Left ventricle myocardium inferior (tissue), 1 donor: ENCODE results near the gene NOL6. TPM values are rescaled to one million over a fixed set of nuclear protein-coding genes. Genes with fewer than 3 reads are reported as not detected.
"Not testable (repeated sequence)": the region's sequence is repeated elsewhere in the genome, so short reads cannot be mapped to it uniquely, and the experiment has no call there.

Experiments used
- DNase-seq: peaks from one replicate; pipeline ENCODE4 v3.0.0-alpha.2; 2020
- H3K27ac ChIP-seq: fragments of 200-600 bp; replicated peaks from 2 replicates; pipeline ENCODE4 v1.8.0; 2021
- H3K27me3 ChIP-seq: fragments of 200-600 bp; 2 replicates; pipeline ENCODE4 v1.8.0; 2021; ENCODE audit warnings: low read depth
- H3K36me3 ChIP-seq: fragments of 200-600 bp; 2 replicates; pipeline ENCODE4 v1.8.0; 2021
- H3K4me1 ChIP-seq: fragments of 200-600 bp; 2 replicates; pipeline ENCODE4 v1.8.0; 2021
- H3K4me3 ChIP-seq: fragments of 200-600 bp; 2 replicates; pipeline ENCODE4 v1.8.0; 2021; ENCODE audit warnings: mild to moderate bottlenecking, moderate library complexity
- H3K9me3 ChIP-seq: fragments of 200-600 bp; replicated peaks from 2 replicates; pipeline ENCODE4 v1.8.0; 2021
- intact Hi-C: fragments of 100-400 bp; cut with micrococcal nuclease; formaldehyde crosslinking; loops from one replicate; pipeline ENCODE4 v1.11.0; 2022
- total RNA-seq: library from RNA; stranded (reverse); fragmentation: NEBNext Ultra II Directional; extraction: Animal tissue kit (Norgen Biotek cat#: 25700); gene quantifications from one replicate; pipeline ENCODE4 v1.2.1, GENCODE V29; 2021
- TF ChIP-seq, protein P1 (sequence below): fragments of 200-600 bp; IDR thresholded peaks from 2 replicates; pipeline ENCODE4 v1.8.0; 2021; ENCODE audit warnings: antibody characterized with exemption, mild to moderate bottlenecking, borderline replicate concordance
- donor health status: DM: no; HTN: yes; CAD: no; lungs with severe emphysema.

NOL6 gene
- total RNA-seq, 1 donor from 2014 or later: 13.4 TPM

DNA sequence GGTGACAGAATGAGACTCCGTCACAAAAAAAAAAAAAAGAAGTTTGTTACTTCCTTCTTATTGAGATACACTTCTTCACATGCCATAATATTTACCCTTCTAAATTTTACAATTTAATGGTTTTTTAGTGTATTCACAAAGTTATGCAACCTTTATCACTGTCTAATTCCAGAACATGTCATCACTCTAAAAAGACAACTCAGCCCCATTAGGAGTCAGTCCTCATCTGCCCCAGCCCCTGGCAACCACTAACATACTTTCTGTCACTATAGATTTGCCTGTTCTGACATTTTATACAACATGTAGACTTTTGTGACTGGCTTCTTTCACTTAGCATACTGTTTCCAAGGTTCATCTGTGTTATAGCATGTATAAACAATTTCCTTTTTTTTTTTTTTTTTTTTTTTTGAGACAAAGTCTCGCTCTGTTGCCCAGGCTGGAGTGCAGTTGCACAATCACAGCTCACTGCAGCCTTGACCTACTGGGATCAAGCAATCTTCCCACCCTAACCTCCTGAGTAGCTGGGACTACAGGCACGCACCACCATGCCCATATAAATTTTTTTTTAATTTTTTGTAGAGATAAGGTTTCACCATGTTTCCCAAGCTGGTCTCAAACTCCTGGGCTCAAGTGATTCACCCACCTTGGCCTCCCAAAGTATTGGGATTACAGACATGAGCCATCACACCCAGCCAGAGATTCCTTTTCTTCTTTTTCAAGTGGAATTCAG lies 44.3 kb downstream of the NOL6 start:
- Histone ChIP-seq H3K9me3 (no peaks in the 10 kb centered on the region), H3K4me3 (no peak overlapping the region)
- intact Hi-C loops: no loop called here

DNA sequence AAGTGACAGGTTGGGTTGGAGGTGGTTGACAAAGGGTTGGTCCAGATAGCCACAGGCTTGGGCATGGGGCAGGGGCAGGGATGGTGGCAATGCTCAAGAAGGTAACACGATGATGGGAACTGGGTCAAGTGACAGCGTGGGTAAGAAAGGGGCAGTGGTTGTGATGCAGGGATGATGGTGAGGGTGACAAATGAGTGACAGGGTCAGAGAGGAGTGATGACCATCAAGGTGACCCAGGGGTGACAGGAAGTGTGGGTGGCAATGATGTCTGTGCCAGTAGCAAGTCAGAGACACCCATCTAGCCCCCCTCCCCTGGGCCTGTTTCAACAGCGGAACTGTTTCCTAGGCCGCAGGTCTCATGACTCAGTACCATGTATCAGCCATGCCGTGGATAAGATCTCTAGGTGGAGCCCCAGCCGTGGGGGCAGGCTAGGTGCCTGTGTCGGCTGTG lies 46.9 kb downstream of the NOL6 start:
- TF ChIP-seq, protein P1, sequence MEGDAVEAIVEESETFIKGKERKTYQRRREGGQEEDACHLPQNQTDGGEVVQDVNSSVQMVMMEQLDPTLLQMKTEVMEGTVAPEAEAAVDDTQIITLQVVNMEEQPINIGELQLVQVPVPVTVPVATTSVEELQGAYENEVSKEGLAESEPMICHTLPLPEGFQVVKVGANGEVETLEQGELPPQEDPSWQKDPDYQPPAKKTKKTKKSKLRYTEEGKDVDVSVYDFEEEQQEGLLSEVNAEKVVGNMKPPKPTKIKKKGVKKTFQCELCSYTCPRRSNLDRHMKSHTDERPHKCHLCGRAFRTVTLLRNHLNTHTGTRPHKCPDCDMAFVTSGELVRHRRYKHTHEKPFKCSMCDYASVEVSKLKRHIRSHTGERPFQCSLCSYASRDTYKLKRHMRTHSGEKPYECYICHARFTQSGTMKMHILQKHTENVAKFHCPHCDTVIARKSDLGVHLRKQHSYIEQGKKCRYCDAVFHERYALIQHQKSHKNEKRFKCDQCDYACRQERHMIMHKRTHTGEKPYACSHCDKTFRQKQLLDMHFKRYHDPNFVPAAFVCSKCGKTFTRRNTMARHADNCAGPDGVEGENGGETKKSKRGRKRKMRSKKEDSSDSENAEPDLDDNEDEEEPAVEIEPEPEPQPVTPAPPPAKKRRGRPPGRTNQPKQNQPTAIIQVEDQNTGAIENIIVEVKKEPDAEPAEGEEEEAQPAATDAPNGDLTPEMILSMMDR: no peak
- Histone ChIP-seq H3K4me1 (peaks cover 12% of the 10 kb centered on the region), H3K27ac (no peak overlapping the region), H3K27me3 (no peaks in the 10 kb centered on the region), H3K4me3 (no peak overlapping the region), H3K9me3 (no peaks in the 10 kb centered on the region), H3K36me3 (no peaks in the 10 kb centered on the region)
- no peak for DNase-seq
- intact Hi-C loops: no loop called here

More for the DNA sequence above, 44.3 kb downstream of the NOL6 start:
- Histone ChIP-seq H3K27me3 (no peaks in the 10 kb centered on the region), H3K4me1 (peaks cover 13% of the 10 kb centered on the region), H3K27ac (no peak overlapping the region), H3K36me3 (no peaks in the 10 kb centered on the region)
- DNase-seq: no peak
- TF ChIP-seq, protein P1: no peak

DNA sequence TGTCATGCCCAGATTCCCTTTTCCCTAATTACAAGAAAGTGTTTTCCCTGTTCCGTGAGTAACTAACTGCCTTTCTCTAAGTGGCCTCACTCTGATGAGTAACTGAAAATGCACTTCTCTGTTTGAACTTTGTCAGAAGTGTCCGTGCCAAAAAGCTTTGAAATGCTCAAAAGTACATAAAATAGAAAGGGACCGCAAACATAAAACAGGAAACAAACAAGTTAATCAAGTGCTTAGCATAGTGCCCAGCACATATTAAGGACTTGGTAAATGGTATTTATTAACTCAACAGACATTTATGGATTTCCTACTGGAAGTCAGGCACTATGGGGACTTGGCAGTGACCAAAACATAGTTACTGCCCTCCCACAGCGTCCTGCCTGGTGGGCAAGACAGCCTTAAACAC lies 48.6 kb downstream of the NOL6 start:
- TF ChIP-seq, protein P1: no peak
- H3K27me3 ChIP-seq: no peaks in the 10 kb centered on the region
- DNase-seq: no peak
- H3K36me3 ChIP-seq: no peaks in the 10 kb centered on the region
- H3K27ac ChIP-seq: no peak overlapping the region
- H3K4me1 ChIP-seq: no peaks in the 10 kb centered on the region
- intact Hi-C loops: no loop called here
- H3K9me3 ChIP-seq: no peaks in the 10 kb centered on the region
- no peak overlapping the region for H3K4me3 ChIP-seq

DNA sequence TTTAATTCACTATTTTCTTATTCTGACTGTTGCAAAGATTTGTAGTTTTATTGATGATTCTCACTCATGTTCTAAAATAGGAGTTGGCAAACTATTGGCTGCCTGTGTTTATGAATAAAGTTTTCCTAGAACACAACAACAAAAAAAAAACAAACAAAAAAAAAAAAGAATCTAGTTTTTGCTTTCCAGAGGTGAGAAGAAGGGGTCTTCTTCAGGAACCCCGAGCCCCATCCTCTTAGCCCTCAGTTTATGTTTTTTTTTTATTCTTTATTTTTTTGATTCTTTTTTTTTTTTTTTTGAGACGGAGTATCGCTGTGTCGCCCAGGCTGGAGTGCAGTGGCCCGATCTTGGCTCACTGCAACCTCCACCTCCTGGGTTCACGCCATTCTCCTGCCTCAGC lies 49.2 kb downstream of the NOL6 start:
- H3K9me3 ChIP-seq, H3K36me3 ChIP-seq, H3K4me1 ChIP-seq, DNase-seq, H3K4me3 ChIP-seq, H3K27ac ChIP-seq, intact Hi-C loops, H3K27me3 ChIP-seq: not testable (repeated sequence)

DNA sequence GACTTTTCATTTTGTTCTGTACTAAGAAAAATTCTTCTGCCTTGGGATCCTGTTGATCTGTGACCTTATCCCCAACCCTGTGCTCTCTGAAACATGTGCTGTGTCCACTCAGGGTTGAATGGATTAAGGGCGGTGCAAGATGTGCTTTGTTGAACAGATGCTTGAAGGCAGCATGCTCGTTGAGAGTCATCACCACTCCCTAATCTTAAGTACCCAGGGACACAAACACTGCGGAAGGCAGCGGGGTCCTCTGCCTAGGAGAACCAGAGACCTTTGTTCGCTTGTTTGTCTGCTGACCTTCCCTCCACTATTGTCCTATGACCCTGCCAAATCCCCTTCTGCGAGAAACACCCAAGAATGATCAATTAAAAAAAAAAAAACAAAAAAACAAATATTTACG lies 49.7 kb downstream of the NOL6 start:
- intact Hi-C loops: not testable (repeated sequence)

DNA sequence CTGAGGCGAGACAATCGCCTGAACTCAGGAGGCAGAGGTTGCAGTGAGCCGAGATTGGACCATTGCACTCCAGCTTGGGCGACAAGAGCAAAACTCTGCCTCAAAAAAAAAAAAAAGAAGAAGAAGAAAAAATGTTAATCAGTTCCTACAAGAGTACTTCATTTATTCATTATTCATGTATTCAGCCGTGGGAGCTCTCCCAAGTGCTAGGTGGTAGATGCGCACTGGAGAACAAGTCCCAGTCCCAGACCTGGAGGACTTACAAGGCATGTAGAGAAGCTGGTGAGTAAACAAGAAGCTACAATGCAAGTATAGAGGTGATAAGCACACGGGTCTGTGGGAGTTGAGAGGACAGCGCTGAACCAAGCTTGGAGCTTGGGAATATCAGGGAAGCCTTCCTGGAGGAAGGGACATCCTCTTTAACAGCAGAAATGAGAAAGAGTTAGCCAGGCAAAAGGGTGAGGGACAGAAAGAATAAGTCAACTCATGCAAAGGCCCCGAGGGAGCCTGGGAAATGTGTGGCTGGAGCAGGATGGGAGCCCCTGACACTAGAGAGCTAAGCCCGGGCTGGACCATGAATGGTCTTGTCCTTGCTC lies 53.9 kb downstream of the NOL6 start:
- TF ChIP-seq, protein P1: no peak
- Histone ChIP-seq H3K27me3 (no peaks in the 10 kb centered on the region), H3K4me3 (no peak overlapping the region), H3K27ac (no peak overlapping the region), H3K9me3 (no peaks in the 10 kb centered on the region), H3K4me1 (peaks cover 11% of the 10 kb centered on the region), H3K36me3 (no peaks in the 10 kb centered on the region)
- no peak for DNase-seq
- intact Hi-C loops: no loop called here

More for the DNA sequence above, 49.7 kb downstream of the NOL6 start:
- H3K9me3 ChIP-seq, H3K27ac ChIP-seq, H3K36me3 ChIP-seq, DNase-seq, H3K27me3 ChIP-seq, H3K4me1 ChIP-seq, H3K4me3 ChIP-seq: not testable (repeated sequence)
